ENCODE results near the gene DCXR.

DNA sequence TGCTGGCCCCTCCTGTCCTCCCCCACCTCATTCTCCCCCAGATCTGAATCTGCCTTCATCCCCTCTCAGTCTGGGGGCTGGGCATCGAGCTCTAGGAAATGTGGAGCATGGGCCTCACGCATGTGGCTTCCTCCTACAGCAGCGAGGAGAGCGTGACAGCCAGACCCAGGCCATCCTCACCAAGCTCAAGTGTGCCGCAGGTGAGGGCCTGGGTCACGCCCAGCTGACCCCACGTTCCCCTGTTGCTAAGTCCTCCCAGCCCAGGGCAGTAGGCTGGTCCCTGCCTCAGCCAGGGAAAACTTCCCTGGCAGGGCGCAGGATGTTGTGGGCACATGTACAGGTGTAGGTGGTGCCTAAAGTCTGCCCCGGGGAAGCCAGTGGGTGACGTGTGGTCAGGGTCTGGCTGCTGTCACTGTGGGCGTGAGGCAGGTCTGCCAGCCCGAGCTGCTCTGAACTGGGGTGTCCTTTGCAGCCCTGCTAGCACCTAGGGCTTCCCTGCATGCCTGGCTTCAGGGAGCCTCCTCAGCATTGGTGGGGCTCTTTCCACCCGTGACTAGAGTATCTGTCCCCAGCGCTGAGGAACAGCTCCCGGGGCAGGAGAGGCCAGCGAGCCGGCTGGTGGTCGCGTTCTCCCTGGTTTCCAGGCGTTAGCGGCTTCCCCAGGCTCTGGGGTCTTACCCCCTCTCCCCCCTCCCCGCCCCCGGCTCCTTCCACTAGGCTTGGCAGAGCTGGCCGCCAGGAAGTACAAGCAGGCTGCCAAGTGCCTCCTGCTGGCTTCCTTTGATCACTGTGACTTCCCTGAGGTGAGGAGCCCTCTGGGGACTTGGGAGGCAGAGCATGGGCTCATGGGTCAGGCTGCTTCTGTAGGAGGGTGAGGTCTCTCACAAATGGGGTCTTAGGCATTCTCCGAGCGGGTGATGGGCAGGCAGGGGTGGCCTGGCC is 17.8 kb upstream of the DCXR start:
- TF ChIP-seq POLR2A (IDR thresholded peaks at IDR 0.05) = no peak
- TF ChIP-seq, protein P1, sequence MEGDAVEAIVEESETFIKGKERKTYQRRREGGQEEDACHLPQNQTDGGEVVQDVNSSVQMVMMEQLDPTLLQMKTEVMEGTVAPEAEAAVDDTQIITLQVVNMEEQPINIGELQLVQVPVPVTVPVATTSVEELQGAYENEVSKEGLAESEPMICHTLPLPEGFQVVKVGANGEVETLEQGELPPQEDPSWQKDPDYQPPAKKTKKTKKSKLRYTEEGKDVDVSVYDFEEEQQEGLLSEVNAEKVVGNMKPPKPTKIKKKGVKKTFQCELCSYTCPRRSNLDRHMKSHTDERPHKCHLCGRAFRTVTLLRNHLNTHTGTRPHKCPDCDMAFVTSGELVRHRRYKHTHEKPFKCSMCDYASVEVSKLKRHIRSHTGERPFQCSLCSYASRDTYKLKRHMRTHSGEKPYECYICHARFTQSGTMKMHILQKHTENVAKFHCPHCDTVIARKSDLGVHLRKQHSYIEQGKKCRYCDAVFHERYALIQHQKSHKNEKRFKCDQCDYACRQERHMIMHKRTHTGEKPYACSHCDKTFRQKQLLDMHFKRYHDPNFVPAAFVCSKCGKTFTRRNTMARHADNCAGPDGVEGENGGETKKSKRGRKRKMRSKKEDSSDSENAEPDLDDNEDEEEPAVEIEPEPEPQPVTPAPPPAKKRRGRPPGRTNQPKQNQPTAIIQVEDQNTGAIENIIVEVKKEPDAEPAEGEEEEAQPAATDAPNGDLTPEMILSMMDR (IDR thresholded peaks at IDR 0.05) = no peak
- TF ChIP-seq EP300 (IDR thresholded peaks at IDR 0.05) = no peak
